PFSK-1 (cell line): ENCODE data around the gene RTN4RL1.

Source experiments
- FOXP2 ChIP-seq: optimal IDR thresholded peaks from 2 replicates; pipeline ENCODE3; 2011; ENCODE audit warnings: borderline replicate concordance, control low read depth, inconsistent platforms; ENCODE audit not compliant: insufficient read depth; ENCODE audit errors: extremely low read length, extremely low read depth
- POLR2AphosphoS5 ChIP-seq: IDR thresholded peaks from 2 replicates; pipeline ENCODE4 v1.6.1; 2012; ENCODE audit warnings: low read depth, mild to moderate bottlenecking, control low read depth, low read length, moderate library complexity
- SIN3A ChIP-seq: IDR thresholded peaks from 2 replicates; pipeline ENCODE4 v1.6.1; 2012; ENCODE audit warnings: mild to moderate bottlenecking, low read length, moderate library complexity, borderline replicate concordance; ENCODE audit not compliant: insufficient read depth
- TAF1 ChIP-seq: IDR thresholded peaks from 2 replicates; pipeline ENCODE4 v1.6.1; 2012; ENCODE audit warnings: low read length, control low read depth, borderline replicate concordance; ENCODE audit not compliant: insufficient read depth
- TF ChIP-seq, protein P1 (sequence below), 2 experiments: IDR thresholded peaks; 2 replicates each; pipeline versions ENCODE4 v1.6.1 to v1.8.0; 2011 to 2012; ENCODE audit warnings: low read depth in 2 of 2, low read length in 2 of 2, control low read depth in 1 of 2, inconsistent platforms in 1 of 2, mild to moderate bottlenecking in 1 of 2, moderate library complexity in 1 of 2; ENCODE audit not compliant: insufficient read depth in 1 of 2

DNA sequence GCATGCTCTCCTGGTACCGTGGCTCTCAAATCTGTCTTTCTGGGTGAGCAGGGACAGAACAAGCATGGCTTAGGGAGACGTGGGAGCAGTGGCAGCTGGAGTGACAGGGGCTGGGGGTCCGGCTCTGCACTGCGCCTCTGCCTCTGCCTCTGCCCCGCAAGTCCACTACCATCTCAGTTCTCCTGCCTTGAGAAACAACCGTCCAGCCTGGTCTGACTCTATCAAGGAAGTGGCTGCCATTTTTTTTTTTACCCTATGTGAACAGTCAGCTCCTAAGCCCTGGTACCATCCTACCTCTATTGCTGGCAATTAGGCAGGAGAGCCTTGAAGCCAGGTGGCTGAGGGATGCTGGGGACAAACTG, 45.9 kb upstream of the RTN4RL1 start:
- TF ChIP-seq SIN3A (no peak), POLR2AphosphoS5 (no peak), TAF1 (no peak), FOXP2 (no peak)
- TF ChIP-seq, protein P1, sequence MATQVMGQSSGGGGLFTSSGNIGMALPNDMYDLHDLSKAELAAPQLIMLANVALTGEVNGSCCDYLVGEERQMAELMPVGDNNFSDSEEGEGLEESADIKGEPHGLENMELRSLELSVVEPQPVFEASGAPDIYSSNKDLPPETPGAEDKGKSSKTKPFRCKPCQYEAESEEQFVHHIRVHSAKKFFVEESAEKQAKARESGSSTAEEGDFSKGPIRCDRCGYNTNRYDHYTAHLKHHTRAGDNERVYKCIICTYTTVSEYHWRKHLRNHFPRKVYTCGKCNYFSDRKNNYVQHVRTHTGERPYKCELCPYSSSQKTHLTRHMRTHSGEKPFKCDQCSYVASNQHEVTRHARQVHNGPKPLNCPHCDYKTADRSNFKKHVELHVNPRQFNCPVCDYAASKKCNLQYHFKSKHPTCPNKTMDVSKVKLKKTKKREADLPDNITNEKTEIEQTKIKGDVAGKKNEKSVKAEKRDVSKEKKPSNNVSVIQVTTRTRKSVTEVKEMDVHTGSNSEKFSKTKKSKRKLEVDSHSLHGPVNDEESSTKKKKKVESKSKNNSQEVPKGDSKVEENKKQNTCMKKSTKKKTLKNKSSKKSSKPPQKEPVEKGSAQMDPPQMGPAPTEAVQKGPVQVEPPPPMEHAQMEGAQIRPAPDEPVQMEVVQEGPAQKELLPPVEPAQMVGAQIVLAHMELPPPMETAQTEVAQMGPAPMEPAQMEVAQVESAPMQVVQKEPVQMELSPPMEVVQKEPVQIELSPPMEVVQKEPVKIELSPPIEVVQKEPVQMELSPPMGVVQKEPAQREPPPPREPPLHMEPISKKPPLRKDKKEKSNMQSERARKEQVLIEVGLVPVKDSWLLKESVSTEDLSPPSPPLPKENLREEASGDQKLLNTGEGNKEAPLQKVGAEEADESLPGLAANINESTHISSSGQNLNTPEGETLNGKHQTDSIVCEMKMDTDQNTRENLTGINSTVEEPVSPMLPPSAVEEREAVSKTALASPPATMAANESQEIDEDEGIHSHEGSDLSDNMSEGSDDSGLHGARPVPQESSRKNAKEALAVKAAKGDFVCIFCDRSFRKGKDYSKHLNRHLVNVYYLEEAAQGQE (IDR thresholded peaks at IDR 0.05; ENCODE audit: insufficient read depth in 1 of 2, low read depth in 2 of 2, low read length in 2 of 2): no peak
